ENCODE measurements around the gene IQCH.
"Not testable (repeated sequence)": the region's sequence is repeated elsewhere in the genome, so short reads cannot be mapped to it uniquely, and the experiment has no call there.

Gene IQCH

GRCh38 chr15:67274236-67274635 is 19.6 kb downstream of the IQCH start:
- TF ChIP-seq CTCF (IDR thresholded peaks at IDR 0.05; ENCODE audit: borderline replicate concordance, insufficient read depth, low read depth, low read length) = no peak

GRCh38 chr15:67276666-67277065 is 22.1 kb downstream of the IQCH start:
- no peak for TF ChIP-seq CTCF (IDR thresholded peaks at IDR 0.05; ENCODE audit: borderline replicate concordance, insufficient read depth, low read depth, low read length)
- H3K4me3 ChIP-seq (ENCODE audit: low read depth, low read length) = no peak overlapping the region

More at GRCh38 chr15:67274236-67274635, 19.6 kb downstream of the IQCH start:
- H3K4me3 ChIP-seq (ENCODE audit: low read depth, low read length) = no peak overlapping the region

GRCh38 chr15:67280217-67280616 is 25.6 kb downstream of the IQCH start:
- no peak for TF ChIP-seq CTCF (IDR thresholded peaks at IDR 0.05; ENCODE audit: borderline replicate concordance, insufficient read depth, low read depth, low read length)
- no peak overlapping the region for H3K4me3 ChIP-seq (ENCODE audit: low read depth, low read length)

- H3K4me3 ChIP-seq (ENCODE audit: low read depth, low read length) = no peak overlapping the region
- TF ChIP-seq CTCF (IDR thresholded peaks at IDR 0.05; ENCODE audit: borderline replicate concordance, insufficient read depth, low read depth, low read length) = no peak
Measured at GRCh38 chr15:67281714-67282113, 27.1 kb downstream of the IQCH start.

GRCh38 chr15:67285625-67286024 is 31.0 kb downstream of the IQCH start:
- not testable (repeated sequence) for H3K4me3 ChIP-seq (ENCODE audit: low read depth, low read length)

GRCh38 chr15:67286400-67286799 is 31.8 kb downstream of the IQCH start:
- not testable (repeated sequence) for H3K4me3 ChIP-seq (ENCODE audit: low read depth, low read length)

- no peak for TF ChIP-seq CTCF (IDR thresholded peaks at IDR 0.05; ENCODE audit: borderline replicate concordance, insufficient read depth, low read depth, low read length)
- no peak overlapping the region for H3K4me3 ChIP-seq (ENCODE audit: low read depth, low read length)
Measured at GRCh38 chr15:67290319-67290718, 35.7 kb downstream of the IQCH start.

GRCh38 chr15:67296188-67296587 is 41.6 kb downstream of the IQCH start:
- no peak overlapping the region for H3K4me3 ChIP-seq (ENCODE audit: low read depth, low read length)
- TF ChIP-seq CTCF (IDR thresholded peaks at IDR 0.05; ENCODE audit: borderline replicate concordance, insufficient read depth, low read depth, low read length) = no peak

Data from GM12875 (cell line).